ENCODE results near the gene CLCN4. TPM values are rescaled to one million over a fixed set of nuclear protein-coding genes. Genes with fewer than 3 reads are reported as not detected.

The CLCN4 gene
- total RNA-seq, 4 donors from 2014 or later = 3.9 to 6.7 (median 5.3) TPM

DNA sequence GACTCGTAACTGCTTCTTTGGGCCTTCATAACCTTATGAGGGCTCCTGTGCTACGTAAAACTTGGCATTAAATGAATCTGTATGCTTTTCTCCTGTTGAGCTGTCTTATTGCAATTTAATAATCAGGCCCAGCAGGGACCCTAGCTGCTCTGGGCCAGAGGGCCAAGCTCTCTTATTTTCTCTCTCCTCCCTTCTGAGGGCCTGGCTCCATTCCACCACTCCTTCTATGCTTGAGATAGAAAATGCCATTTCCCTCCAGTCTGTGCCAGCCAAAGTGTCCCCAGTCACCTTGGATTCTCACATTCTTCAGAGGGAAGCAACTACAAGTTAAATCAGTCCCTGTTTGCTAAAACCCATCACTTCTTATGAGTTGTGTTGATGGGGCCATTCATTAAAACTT, 90.1 kb downstream of the CLCN4 start:
- Histone ChIP-seq H3K27me3 (no peaks in the 10 kb centered on the region), H3K9me3 (no peaks in the 10 kb centered on the region), H3K4me3 (no peak overlapping the region), H3K4me1 (no peaks in the 10 kb centered on the region), H3K27ac (no peak overlapping the region), H3K36me3 (no peaks in the 10 kb centered on the region)
- DNase-seq (ENCODE audit: low spot score in 2 of 2) = no peak
- WGBS, 2 donors = 78 to 92% methylated on average over 2 of the region's 2 CpGs
- TF ChIP-seq EP300 (IDR thresholded peaks at IDR 0.05) (no peak), CTCF (IDR thresholded peaks at IDR 0.05) (no peak), POLR2A (IDR thresholded peaks at IDR 0.05) (no peak)

DNA sequence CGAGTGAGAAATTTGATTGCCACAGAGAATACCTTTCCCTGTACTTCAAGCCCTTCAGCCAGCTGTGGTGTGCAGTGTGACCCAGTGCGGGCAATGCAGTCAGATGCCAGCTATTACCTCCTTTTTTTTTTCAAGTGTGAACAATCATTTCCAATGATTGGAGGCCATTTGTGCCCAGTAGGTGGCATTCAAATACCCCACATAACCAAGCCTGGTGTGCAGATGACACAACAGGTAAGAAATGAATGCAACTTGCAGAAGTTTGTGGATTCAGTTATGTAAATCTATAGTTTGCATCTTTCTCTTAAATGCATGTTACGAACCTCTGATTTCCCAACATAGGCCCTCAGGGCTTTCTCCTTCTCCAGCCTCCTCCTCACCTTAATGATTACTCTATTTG, 98.0 kb downstream of the CLCN4 start:
- WGBS, 2 donors = 74 to 83% methylated on average over 3 of the region's 3 CpGs
- Histone ChIP-seq H3K4me1 (peaks cover 0 to 7% (median 0%) of the 10 kb centered on the region in 4 donors), H3K9me3 (no peaks in the 10 kb centered on the region), H3K27ac (no peak overlapping the region), H3K27me3 (no peaks in the 10 kb centered on the region), H3K36me3 (no peaks in the 10 kb centered on the region), H3K4me3 (no peak overlapping the region)
- DNase-seq (ENCODE audit: low spot score in 2 of 2) = no peak
- TF ChIP-seq EP300 (IDR thresholded peaks at IDR 0.05) (no peak), POLR2A (IDR thresholded peaks at IDR 0.05) (no peak), CTCF (IDR thresholded peaks at IDR 0.05) (peak in 1 of 5 experiments; percentile 11)

GRCh38 chrX:10259716-10260115, 102.9 kb downstream of the CLCN4 start:
- Histone ChIP-seq H3K36me3 (no peaks in the 10 kb centered on the region), H3K4me1 (peaks cover 0 to 10% (median 0%) of the 10 kb centered on the region in 4 donors), H3K9me3 (no peaks in the 10 kb centered on the region), H3K4me3 (no peak overlapping the region), H3K27me3 (no peaks in the 10 kb centered on the region), H3K27ac (no peak overlapping the region)
- TF ChIP-seq CTCF (IDR thresholded peaks at IDR 0.05) = no peak
- no peak for DNase-seq (ENCODE audit: low spot score in 2 of 2)
- 13 to 24% methylated on average over 1 of the region's 1 CpG for WGBS, 2 donors

DNA sequence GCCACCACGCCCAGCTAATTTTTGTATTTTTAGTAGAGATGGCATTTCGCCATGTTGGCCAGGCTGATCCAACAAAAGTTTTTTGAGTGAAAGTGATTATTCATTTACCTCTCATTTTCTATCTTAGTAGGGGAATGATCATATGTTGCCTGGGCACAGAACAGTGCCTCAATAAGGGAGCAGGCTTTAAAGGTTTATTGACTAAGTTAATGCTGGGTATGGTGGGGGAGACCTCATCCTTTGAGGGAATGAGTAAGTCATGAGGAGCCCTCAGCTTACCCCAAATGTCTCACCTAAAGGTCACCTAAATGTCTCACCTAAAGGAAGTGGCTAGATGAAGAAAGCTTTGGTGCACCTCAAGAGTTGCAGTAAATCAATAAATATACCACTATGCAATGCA, 109.0 kb downstream of the CLCN4 start:
- no peaks in the 10 kb centered on the region for H3K4me1 ChIP-seq
- no peak overlapping the region for H3K27ac ChIP-seq
- no peak for TF ChIP-seq EP300 (IDR thresholded peaks at IDR 0.05)
- no peak for TF ChIP-seq POLR2A (IDR thresholded peaks at IDR 0.05)
- no peak for TF ChIP-seq CTCF (IDR thresholded peaks at IDR 0.05)
- H3K4me3 ChIP-seq = no peak overlapping the region
- H3K27me3 ChIP-seq = no peaks in the 10 kb centered on the region
- no peaks in the 10 kb centered on the region for H3K9me3 ChIP-seq
- 79 to 94% methylated on average over 2 of the region's 2 CpGs for WGBS, 2 donors
- H3K36me3 ChIP-seq = no peaks in the 10 kb centered on the region
- no peak for DNase-seq (ENCODE audit: low spot score in 2 of 2)

GRCh38 chrX:10278716-10279115, 121.9 kb downstream of the CLCN4 start:
- H3K27me3 ChIP-seq = no peaks in the 10 kb centered on the region
- H3K4me3 ChIP-seq = no peak overlapping the region
- 42 to 66% methylated on average over 2 of the region's 2 CpGs for WGBS, 2 donors
- no peak for DNase-seq (ENCODE audit: low spot score in 2 of 2)
- H3K4me1 ChIP-seq = no peaks in the 10 kb centered on the region
- TF ChIP-seq EP300 (IDR thresholded peaks at IDR 0.05) (no peak), POLR2A (IDR thresholded peaks at IDR 0.05) (no peak), CTCF (IDR thresholded peaks at IDR 0.05) (no peak)
- H3K36me3 ChIP-seq = no peaks in the 10 kb centered on the region
- no peak overlapping the region for H3K27ac ChIP-seq
- no peaks in the 10 kb centered on the region for H3K9me3 ChIP-seq

Measured in tibial nerve (tissue), 4 donors.